MM.1S (cell line): Measurements from ENCODE around the gene BACH2.

ENCODE experiments used
- DNase-seq: peaks from one replicate; pipeline ENCODE4 v3.0.0-alpha.2; 2015
- H2AFZ ChIP-seq: fragments of 300-600 bp; sonication (generic); 2 replicates; pipeline ENCODE4 v1.6.0; 2016; ENCODE audit warnings: antibody characterized with exemption, low read length
- H3F3A ChIP-seq: fragments of 300-600 bp; sonication (generic); 2 replicates; pipeline ENCODE4 v1.6.1; 2016; ENCODE audit warnings: mild to moderate bottlenecking, antibody characterized with exemption, low read length, moderate library complexity, mixed read lengths; ENCODE audit not compliant: insufficient read depth
- H3K27ac ChIP-seq: fragments of 300-600 bp; sonication (generic); 2 replicates; pipeline ENCODE4 v1.5.1; 2016; ENCODE audit warnings: mild to moderate bottlenecking, low read length
- H3K27me3 ChIP-seq: fragments of 300-600 bp; sonication (generic); replicated peaks from 2 replicates; pipeline ENCODE4 v1.6.0; 2016; ENCODE audit warnings: low read length; ENCODE audit not compliant: insufficient read depth
- H3K36me3 ChIP-seq: fragments of 300-600 bp; sonication (generic); replicated peaks from 2 replicates; pipeline ENCODE4 v1.6.1; 2016; ENCODE audit warnings: mild to moderate bottlenecking, low read length, mixed read lengths; ENCODE audit not compliant: insufficient read depth
- H3K4me1 ChIP-seq: fragments of 300-600 bp; sonication (generic); 2 replicates; pipeline ENCODE4 v1.6.1; 2016; ENCODE audit warnings: low read length, mixed read lengths
- H3K4me2 ChIP-seq: fragments of 300-600 bp; sonication (generic); 2 replicates; pipeline ENCODE4 v1.6.0; 2016; ENCODE audit warnings: low read depth, low read length
- H3K4me3 ChIP-seq: fragments of 300-600 bp; sonication (generic); 2 replicates; pipeline ENCODE4 v1.5.1; 2016; ENCODE audit warnings: low read length, mixed read lengths
- H3K79me2 ChIP-seq: fragments of 300-600 bp; sonication (generic); 2 replicates; pipeline ENCODE4 v1.6.1; 2016; ENCODE audit warnings: mixed run types, low read length, mixed read lengths
- H3K9ac ChIP-seq: fragments of 300-600 bp; sonication (generic); 2 replicates; pipeline ENCODE4 v1.6.1; 2016; ENCODE audit warnings: low read length, mixed read lengths
- H3K9me2 ChIP-seq: fragments of 300-600 bp; sonication (generic); replicated peaks from 2 replicates; pipeline ENCODE4 v1.6.1; 2016; ENCODE audit warnings: mild to moderate bottlenecking, low read length, mixed read lengths; ENCODE audit not compliant: insufficient read depth
- H3K9me3 ChIP-seq: fragments of 300-600 bp; sonication (generic); replicated peaks from 2 replicates; pipeline ENCODE4 v1.6.1; 2016; ENCODE audit warnings: mild to moderate bottlenecking, low read length, mixed read lengths; ENCODE audit not compliant: insufficient read depth
- H4K20me1 ChIP-seq: fragments of 300-600 bp; sonication (generic); 2 replicates; pipeline ENCODE4 v1.6.1; 2016; ENCODE audit warnings: mild to moderate bottlenecking, low read length, moderate library complexity, mixed read lengths; ENCODE audit not compliant: insufficient read depth
- EZH2 ChIP-seq: fragments of 300-600 bp; sonication (generic); optimal IDR thresholded peaks from 2 replicates; pipeline ENCODE3; 2017; ENCODE audit warnings: low read depth, mild to moderate bottlenecking, antibody characterized with exemption, low read length, mixed read lengths
- EZH2phosphoT487 ChIP-seq: fragments of 300-600 bp; sonication (generic); IDR thresholded peaks from 2 replicates; pipeline ENCODE4 v1.6.1; 2018; ENCODE audit warnings: antibody characterized with exemption, low read length
- TF ChIP-seq, protein P1 (sequence below): fragments of 300-600 bp; sonication (generic); IDR thresholded peaks from 2 replicates; pipeline ENCODE4 v1.5.1; 2016; ENCODE audit warnings: antibody characterized with exemption, low read length, mixed read lengths

The BACH2 gene

DNA sequence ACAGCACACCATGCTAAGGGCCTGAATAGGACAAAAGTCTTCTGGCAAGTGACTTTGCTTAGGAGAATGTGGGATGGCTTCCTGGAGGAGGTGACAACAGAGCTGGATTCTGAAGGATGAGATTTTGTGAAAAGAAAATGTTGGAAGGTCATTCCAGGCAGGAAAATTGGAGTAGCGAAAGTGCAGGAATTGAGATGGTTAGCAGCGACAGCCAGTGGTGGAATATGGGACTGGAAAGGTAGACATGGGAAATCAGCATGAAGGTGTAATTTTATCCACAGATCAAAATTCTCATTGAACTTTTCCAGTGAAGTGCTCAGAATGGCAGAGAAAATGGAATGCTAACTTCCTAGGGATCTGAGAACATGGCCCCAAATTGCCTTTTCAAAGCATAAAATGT is 5.7 kb upstream of the BACH2 start:
- Histone ChIP-seq H3K27ac (no peak overlapping the region), H3K4me2 (no peak overlapping the region), H3K9ac (no peak overlapping the region), H3K4me3 (no peak overlapping the region), H3K9me3 (no peaks in the 10 kb centered on the region), H3F3A (no peaks in the 10 kb centered on the region), H3K36me3 (no peaks in the 10 kb centered on the region), H3K4me1 (no peaks in the 10 kb centered on the region), H3K79me2 (no peaks in the 10 kb centered on the region), H3K27me3 (no peaks in the 10 kb centered on the region), H4K20me1 (no peaks in the 10 kb centered on the region), H2AFZ (no peak overlapping the region), H3K9me2 (no peaks in the 10 kb centered on the region)
- TF ChIP-seq EZH2phosphoT487 (no peak), EZH2 (no peak)
- TF ChIP-seq, protein P1, sequence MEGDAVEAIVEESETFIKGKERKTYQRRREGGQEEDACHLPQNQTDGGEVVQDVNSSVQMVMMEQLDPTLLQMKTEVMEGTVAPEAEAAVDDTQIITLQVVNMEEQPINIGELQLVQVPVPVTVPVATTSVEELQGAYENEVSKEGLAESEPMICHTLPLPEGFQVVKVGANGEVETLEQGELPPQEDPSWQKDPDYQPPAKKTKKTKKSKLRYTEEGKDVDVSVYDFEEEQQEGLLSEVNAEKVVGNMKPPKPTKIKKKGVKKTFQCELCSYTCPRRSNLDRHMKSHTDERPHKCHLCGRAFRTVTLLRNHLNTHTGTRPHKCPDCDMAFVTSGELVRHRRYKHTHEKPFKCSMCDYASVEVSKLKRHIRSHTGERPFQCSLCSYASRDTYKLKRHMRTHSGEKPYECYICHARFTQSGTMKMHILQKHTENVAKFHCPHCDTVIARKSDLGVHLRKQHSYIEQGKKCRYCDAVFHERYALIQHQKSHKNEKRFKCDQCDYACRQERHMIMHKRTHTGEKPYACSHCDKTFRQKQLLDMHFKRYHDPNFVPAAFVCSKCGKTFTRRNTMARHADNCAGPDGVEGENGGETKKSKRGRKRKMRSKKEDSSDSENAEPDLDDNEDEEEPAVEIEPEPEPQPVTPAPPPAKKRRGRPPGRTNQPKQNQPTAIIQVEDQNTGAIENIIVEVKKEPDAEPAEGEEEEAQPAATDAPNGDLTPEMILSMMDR, result no peak
- DNase-seq, result no peak

DNA sequence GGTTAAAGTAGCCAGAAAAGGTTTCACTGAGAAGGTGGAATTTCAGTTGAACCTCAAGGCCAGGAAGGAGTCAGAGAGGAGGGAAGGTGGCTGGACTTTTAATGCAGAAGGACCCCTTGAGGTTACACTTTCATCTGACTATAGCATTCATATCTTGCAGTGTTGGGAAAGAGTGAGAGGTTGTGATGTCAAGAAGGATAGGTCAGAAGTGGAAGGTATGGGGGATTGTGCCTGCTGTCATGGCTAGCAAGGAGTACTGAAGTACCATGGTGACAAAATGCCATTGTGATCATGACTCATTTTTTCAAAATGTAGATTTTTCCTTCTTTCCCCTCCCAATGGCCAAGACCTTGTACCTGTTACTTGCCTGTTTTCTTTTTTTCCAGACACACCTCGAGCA is 5.2 kb upstream of the BACH2 start:
- TF ChIP-seq, protein P1, result no peak
- no peak for TF ChIP-seq EZH2phosphoT487
- no peak for TF ChIP-seq EZH2
- H3K4me2 ChIP-seq, result no peak overlapping the region
- H2AFZ ChIP-seq, result no peak overlapping the region
- H3K27me3 ChIP-seq, result no peaks in the 10 kb centered on the region
- no peak for DNase-seq
- no peaks in the 10 kb centered on the region for H3K79me2 ChIP-seq
- H4K20me1 ChIP-seq, result no peaks in the 10 kb centered on the region
- no peaks in the 10 kb centered on the region for H3K9me3 ChIP-seq
- no peaks in the 10 kb centered on the region for H3K36me3 ChIP-seq
- H3F3A ChIP-seq, result no peaks in the 10 kb centered on the region
- H3K9me2 ChIP-seq, result no peaks in the 10 kb centered on the region
- H3K4me3 ChIP-seq, result no peak overlapping the region
- H3K9ac ChIP-seq, result no peak overlapping the region
- no peak overlapping the region for H3K27ac ChIP-seq
- H3K4me1 ChIP-seq, result no peaks in the 10 kb centered on the region

DNA sequence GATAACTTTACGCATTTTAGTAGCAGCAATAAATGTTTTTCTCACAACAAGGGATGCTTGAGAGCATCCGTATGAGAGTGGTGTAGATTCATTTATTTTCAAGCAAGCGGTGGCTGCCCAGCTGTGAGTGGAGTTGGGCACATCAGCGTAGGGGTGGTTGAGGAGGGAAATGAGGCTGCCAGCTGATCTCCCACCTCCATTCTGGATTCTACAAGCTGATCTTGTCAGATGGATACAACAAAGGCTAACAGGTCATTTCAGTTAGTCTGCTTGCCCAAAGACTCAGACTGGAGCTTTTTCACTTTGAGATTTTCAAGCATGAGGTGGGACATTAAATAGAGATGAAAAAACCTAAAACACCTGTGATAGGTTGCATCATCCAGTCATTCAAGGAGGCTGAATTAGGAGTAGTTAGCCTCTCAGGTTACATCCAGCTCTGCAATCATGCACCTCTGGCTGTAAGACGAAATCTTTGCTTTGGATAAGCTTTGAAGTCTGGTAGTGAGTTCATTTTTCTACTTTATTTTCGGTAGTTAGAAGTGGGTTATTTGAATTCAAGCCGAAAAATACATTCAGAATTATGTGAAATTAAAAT is 1.9 kb upstream of the BACH2 start:
- no peaks in the 10 kb centered on the region for H3K9me3 ChIP-seq
- H4K20me1 ChIP-seq, result no peaks in the 10 kb centered on the region
- H3K9me2 ChIP-seq, result no peaks in the 10 kb centered on the region
- H3K4me1 ChIP-seq, result 0 out of 2 replicates have a peak, but pooled peaks cover 3% of the 10 kb centered on the region
- no peak for DNase-seq
- TF ChIP-seq, protein P1, result no peak
- no peak for TF ChIP-seq EZH2
- no peak for TF ChIP-seq EZH2phosphoT487
- no peak overlapping the region for H3K4me3 ChIP-seq
- peaks cover 11% of the 10 kb centered on the region for H3F3A ChIP-seq
- no peaks in the 10 kb centered on the region for H3K36me3 ChIP-seq
- H3K27ac ChIP-seq, result no peak overlapping the region
- H3K79me2 ChIP-seq, result peaks cover 17% of the 10 kb centered on the region
- H3K4me2 ChIP-seq, result no peak overlapping the region
- H3K9ac ChIP-seq, result no peak overlapping the region
- H2AFZ ChIP-seq, result no peak overlapping the region
- no peaks in the 10 kb centered on the region for H3K27me3 ChIP-seq
